ENCODE data around the gene CEL.

Gene CEL

DNA sequence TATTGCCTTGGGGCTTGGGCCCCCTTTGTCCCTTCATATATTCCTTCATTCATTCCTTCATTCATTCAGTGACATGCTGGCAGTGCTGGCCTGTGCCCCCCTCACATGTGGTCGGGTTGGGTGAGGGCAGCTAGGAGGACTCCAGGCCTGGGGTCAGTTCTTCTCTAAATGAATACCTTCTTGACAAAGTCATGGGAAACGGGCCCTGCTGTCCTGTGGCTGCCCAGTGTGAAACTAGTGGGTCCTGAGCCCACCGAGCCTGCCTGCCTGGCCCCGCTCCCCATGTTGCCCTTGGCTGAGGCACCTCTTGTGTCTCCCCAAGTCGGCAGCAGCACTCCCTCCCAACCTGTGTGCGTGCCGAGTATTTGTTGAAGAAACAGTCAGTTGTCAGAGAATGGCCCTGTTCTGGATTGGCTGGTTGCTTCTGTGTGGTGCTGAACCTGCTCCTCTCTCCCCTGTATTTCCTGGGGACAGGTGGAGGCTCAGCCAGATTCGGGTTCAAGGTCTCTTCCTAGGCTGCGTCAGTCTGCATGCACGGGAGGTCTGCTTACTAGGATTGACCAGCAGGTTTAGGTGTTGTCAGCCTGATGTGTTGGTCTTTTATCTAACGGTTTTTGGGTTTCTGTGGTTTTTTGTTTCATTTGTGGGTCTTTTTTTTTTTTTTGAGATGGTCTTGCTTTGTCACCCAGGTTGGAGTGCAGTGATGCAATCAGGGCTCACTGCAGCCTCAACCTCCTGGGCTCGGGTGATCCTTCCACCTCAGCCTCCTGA, 3.0 kb upstream of the CEL start (continued):
- TF ChIP-seq CREB5 (CRISPR knock-in tag; IDR thresholded peaks at IDR 0.05; ENCODE audit: low read depth) (no peak), ARNTL (CRISPR knock-in tag; IDR thresholded peaks at IDR 0.05; ENCODE audit: borderline replicate concordance, low read depth) (no peak), TCF4 (CRISPR knock-in tag; IDR thresholded peaks at IDR 0.05; ENCODE audit: borderline replicate concordance) (no peak), ZNF8 (CRISPR knock-in tag; IDR thresholded peaks at IDR 0.05) (no peak)

GRCh38 chr9:133059623-133060022, 2.2 kb upstream of the CEL start:
- no peak for ATAC-seq
- TF ChIP-seq ZNF70 (CRISPR knock-in tag; IDR thresholded peaks at IDR 0.05) = no peak
- TF ChIP-seq TOX (CRISPR knock-in tag; IDR thresholded peaks at IDR 0.05; ENCODE audit: borderline replicate concordance) = no peak
- no peak for TF ChIP-seq ZFP30 (CRISPR knock-in tag; IDR thresholded peaks at IDR 0.05)
- no peak for TF ChIP-seq GLIS3 (CRISPR knock-in tag; IDR thresholded peaks at IDR 0.05)
- no peak for TF ChIP-seq ESRRG (CRISPR knock-in tag; IDR thresholded peaks at IDR 0.05)
- no peak for TF ChIP-seq ZNF8 (CRISPR knock-in tag; IDR thresholded peaks at IDR 0.05)
- no peak for TF ChIP-seq ZC3H10 (CRISPR knock-in tag; IDR thresholded peaks at IDR 0.05)
- no peak for TF ChIP-seq TCF4 (CRISPR knock-in tag; IDR thresholded peaks at IDR 0.05; ENCODE audit: borderline replicate concordance)
- TF ChIP-seq RARB (CRISPR knock-in tag; IDR thresholded peaks at IDR 0.05) = no peak
- no peak for TF ChIP-seq SNAI2 (CRISPR knock-in tag; IDR thresholded peaks at IDR 0.05)
- TF ChIP-seq, protein P1, sequence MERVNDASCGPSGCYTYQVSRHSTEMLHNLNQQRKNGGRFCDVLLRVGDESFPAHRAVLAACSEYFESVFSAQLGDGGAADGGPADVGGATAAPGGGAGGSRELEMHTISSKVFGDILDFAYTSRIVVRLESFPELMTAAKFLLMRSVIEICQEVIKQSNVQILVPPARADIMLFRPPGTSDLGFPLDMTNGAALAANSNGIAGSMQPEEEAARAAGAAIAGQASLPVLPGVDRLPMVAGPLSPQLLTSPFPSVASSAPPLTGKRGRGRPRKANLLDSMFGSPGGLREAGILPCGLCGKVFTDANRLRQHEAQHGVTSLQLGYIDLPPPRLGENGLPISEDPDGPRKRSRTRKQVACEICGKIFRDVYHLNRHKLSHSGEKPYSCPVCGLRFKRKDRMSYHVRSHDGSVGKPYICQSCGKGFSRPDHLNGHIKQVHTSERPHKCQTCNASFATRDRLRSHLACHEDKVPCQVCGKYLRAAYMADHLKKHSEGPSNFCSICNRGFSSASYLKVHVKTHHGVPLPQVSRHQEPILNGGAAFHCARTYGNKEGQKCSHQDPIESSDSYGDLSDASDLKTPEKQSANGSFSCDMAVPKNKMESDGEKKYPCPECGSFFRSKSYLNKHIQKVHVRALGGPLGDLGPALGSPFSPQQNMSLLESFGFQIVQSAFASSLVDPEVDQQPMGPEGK (CRISPR knock-in tag; IDR thresholded peaks at IDR 0.05; ENCODE audit: borderline replicate concordance) = no peak
- TF ChIP-seq, protein P2, sequence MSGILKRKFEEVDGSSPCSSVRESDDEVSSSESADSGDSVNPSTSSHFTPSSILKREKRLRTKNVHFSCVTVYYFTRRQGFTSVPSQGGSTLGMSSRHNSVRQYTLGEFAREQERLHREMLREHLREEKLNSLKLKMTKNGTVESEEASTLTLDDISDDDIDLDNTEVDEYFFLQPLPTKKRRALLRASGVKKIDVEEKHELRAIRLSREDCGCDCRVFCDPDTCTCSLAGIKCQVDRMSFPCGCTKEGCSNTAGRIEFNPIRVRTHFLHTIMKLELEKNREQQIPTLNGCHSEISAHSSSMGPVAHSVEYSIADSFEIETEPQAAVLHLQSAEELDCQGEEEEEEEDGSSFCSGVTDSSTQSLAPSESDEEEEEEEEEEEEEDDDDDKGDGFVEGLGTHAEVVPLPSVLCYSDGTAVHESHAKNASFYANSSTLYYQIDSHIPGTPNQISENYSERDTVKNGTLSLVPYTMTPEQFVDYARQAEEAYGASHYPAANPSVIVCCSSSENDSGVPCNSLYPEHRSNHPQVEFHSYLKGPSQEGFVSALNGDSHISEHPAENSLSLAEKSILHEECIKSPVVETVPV (CRISPR knock-in tag; IDR thresholded peaks at IDR 0.05) = no peak
- no peak for TF ChIP-seq BACH2 (CRISPR knock-in tag; IDR thresholded peaks at IDR 0.05; ENCODE audit: borderline replicate concordance)
- TF ChIP-seq, protein P3, sequence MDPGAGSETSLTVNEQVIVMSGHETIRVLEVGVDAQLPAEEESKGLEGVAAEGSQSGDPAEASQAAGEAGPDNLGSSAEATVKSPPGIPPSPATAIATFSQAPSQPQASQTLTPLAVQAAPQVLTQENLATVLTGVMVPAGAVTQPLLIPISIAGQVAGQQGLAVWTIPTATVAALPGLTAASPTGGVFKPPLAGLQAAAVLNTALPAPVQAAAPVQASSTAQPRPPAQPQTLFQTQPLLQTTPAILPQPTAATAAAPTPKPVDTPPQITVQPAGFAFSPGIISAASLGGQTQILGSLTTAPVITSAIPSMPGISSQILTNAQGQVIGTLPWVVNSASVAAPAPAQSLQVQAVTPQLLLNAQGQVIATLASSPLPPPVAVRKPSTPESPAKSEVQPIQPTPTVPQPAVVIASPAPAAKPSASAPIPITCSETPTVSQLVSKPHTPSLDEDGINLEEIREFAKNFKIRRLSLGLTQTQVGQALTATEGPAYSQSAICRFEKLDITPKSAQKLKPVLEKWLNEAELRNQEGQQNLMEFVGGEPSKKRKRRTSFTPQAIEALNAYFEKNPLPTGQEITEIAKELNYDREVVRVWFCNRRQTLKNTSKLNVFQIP (CRISPR knock-in tag; IDR thresholded peaks at IDR 0.05; ENCODE audit: borderline replicate concordance, low read depth) = no peak
- TF ChIP-seq ZFP3 (CRISPR knock-in tag; IDR thresholded peaks at IDR 0.05) = no peak
- no peak for TF ChIP-seq PPARA (CRISPR knock-in tag; IDR thresholded peaks at IDR 0.05; ENCODE audit: borderline replicate concordance)
- TF ChIP-seq, protein P4, sequence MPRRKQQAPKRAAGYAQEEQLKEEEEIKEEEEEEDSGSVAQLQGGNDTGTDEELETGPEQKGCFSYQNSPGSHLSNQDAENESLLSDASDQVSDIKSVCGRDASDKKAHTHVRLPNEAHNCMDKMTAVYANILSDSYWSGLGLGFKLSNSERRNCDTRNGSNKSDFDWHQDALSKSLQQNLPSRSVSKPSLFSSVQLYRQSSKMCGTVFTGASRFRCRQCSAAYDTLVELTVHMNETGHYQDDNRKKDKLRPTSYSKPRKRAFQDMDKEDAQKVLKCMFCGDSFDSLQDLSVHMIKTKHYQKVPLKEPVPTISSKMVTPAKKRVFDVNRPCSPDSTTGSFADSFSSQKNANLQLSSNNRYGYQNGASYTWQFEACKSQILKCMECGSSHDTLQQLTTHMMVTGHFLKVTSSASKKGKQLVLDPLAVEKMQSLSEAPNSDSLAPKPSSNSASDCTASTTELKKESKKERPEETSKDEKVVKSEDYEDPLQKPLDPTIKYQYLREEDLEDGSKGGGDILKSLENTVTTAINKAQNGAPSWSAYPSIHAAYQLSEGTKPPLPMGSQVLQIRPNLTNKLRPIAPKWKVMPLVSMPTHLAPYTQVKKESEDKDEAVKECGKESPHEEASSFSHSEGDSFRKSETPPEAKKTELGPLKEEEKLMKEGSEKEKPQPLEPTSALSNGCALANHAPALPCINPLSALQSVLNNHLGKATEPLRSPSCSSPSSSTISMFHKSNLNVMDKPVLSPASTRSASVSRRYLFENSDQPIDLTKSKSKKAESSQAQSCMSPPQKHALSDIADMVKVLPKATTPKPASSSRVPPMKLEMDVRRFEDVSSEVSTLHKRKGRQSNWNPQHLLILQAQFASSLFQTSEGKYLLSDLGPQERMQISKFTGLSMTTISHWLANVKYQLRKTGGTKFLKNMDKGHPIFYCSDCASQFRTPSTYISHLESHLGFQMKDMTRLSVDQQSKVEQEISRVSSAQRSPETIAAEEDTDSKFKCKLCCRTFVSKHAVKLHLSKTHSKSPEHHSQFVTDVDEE (CRISPR knock-in tag; IDR thresholded peaks at IDR 0.05) = no peak
- TF ChIP-seq ARNTL (CRISPR knock-in tag; IDR thresholded peaks at IDR 0.05; ENCODE audit: borderline replicate concordance, low read depth) = no peak

GRCh38 chr9:133060417-133060841, 1.4 kb upstream of the CEL start:
- ATAC-seq = peak; percentile 8; the same call in 2 of the 3 replicates
- TF ChIP-seq ZNF70 (CRISPR knock-in tag; IDR thresholded peaks at IDR 0.05) (no peak), BACH2 (CRISPR knock-in tag; IDR thresholded peaks at IDR 0.05; ENCODE audit: borderline replicate concordance) (no peak), PPARA (CRISPR knock-in tag; IDR thresholded peaks at IDR 0.05; ENCODE audit: borderline replicate concordance) (no peak), ZC3H10 (CRISPR knock-in tag; IDR thresholded peaks at IDR 0.05) (no peak), ZFP30 (CRISPR knock-in tag; IDR thresholded peaks at IDR 0.05) (no peak), CSDC2 (CRISPR knock-in tag; IDR thresholded peaks at IDR 0.05) (no peak), TOX (CRISPR knock-in tag; IDR thresholded peaks at IDR 0.05; ENCODE audit: borderline replicate concordance) (no peak), RARB (CRISPR knock-in tag; IDR thresholded peaks at IDR 0.05) (no peak), ZNF8 (CRISPR knock-in tag; IDR thresholded peaks at IDR 0.05) (no peak)
- TF ChIP-seq, protein P2 (CRISPR knock-in tag; IDR thresholded peaks at IDR 0.05) = no peak
- TF ChIP-seq, protein P3 (CRISPR knock-in tag; IDR thresholded peaks at IDR 0.05; ENCODE audit: borderline replicate concordance, low read depth) = no peak

Measured in SK-N-SH treated with all-trans-retinoic acid at 6 μM for 48 hours (cell line).